DMS53 treated with DMSO at 0.1 percent for 48 hours (cell line): ENCODE data around the gene STK33.

Experiments
- DNase-seq: peaks from one replicate; lab custom pipeline; 2025; ENCODE audit not compliant: unreplicated experiment; lab: John Stamatoyannopoulos, UW

STK33 gene

DNA sequence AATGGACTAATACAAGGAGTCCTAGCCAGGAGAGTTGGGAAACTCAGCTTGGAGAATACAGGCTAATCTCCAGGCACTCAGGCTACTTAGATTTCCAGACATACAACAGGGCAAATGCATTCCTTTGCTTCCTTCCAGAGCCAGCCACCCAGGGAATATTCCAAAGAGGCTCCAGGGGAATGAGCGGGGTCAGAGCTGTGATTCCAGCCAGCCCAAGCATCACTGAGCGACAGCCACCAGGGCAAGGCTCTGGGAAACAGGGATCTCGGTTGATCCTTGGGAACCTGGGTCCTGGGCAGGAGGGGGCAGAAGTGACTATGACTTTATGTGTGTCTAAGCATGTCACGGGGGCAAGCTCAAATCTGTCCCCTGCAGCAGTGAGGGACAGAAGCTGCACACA, 218.1 kb downstream of the STK33 start:
- no peak for DNase-seq

DNA sequence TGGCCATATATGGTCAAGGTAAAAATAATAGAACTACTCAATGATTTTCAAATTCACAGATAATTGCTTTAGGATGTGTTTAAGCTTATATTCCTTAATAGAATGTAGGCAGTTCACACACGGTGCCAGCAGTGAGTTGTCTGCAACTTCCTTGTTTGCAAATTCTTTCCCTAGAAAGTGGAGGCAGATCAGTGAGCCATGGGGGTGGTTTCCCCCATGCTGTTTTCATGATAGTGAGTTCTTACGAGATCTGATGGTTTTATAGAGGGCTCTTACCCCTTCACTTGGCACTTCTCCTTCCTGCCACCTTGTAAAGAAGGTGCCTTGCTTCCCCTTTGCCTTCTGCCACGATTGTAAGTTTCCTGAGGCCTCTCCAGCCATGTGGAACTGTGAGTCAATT, 218.6 kb downstream of the STK33 start:
- DNase-seq: no peak

DNA sequence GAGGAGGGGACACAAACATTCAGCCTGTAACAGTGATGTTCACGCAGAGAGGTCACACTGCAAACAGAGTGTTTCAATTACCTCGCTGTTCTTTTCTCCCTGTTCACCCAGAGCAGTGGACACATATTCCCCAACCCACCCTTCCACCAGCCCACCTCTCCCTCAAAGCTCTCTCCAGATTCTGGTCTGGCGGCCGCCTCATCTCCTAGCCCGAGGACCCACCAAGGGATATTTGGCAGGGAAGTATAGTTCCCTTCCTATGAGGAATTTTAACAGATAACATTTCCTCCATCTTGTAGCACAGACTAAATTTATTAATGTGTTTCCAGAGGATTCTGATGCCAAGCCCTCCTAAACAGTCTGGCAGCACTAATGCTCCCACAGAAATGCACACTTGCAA, 219.3 kb downstream of the STK33 start:
- no peak for DNase-seq

DNA sequence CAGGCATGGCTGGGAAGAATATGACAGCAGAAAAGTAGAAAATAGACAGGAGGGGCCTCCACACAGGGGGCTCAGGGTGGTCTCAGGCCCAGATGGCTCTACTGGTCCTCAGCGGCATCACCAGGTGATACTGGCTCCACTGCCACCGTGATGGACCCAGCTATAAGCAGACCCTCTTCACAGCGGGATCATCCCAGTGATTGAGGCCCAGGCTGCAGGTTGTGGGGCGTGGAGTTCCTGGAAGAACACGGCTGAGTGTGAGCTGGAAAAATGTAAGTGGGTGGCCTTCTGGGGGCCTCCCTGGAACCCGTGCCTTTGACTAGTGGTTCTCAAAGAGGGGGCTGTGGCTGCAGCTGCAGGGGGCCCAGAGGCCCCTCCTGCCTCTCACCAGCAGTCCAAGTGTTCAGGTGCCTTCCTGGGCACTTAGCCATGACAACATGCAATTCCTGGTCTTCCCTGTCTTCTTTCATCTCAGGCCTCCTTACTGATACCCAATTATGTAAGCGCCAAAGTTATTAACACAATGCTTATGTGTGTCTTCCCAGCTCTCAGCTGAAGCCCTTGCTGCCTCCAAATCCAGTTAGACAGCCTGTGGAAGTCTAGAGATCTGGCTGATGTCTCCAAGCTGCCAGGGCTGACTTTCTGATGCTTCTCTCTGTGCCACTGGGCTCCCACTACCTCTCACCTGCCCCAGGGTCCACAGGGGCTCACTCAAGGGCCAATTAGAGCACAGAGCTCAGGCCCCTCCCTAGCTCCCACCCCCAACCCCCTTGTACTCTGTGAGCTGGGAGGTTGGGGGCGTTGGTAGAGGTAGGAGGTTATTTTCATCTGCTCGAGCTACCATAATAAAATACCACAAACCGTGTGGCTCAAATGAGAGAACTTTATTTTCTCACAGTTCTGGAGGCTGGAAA, 220.3 kb downstream of the STK33 start:
- DNase-seq: no peak

DNA sequence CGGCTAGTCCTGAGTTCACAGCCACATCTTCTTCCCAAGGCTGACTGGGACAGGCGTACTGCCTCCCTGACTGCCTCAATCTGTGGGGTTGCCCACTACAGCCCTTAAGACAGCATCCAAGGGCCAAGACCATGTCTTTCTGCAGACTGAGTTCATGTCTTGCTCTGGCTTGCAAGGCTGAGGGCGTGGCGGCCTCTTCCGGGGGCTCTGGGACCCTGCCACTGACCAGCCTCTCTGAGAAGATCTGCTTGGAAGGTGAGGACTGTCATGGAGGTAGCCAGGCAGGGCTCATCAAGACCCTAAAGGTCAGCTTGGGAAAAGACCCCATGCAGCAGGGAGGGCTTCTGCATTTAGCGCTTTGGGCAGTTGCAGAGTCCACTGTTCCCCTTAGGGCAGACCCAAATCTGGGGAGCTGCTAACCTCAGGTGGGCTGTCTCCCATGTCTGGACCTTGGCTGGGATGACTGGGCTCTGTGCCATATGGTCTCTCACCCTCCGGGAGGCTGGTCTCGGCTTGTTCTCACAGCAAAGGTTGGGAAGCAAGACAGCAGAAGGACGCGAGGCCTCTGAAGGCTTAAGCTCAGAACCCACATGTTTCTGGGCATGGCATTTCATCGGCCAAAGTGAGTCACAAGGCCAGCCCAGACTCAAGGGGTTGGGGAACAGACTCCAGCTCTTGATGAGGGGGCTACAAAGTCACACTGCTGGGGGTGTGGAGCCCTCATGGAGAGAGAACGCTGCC, 221.2 kb downstream of the STK33 start:
- no peak for DNase-seq

DNA sequence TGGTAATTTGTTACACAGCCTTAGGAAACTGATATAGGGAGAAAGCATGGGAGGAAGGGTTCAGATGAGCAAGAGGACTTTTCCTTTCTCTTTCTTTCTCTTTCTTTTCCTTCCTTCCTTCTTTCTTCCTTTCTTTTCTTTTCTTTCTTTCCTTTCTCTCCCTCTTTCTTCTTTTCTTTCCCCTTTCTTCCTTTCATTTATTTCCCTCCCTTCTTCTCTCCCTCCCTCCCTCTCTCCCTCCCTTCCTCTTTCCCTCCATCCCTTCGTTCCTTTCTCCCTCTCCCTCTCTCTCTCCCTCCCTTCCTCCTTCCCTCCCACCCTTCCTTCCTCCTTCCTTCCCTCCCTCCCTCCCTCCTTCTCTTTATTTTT, 222.5 kb downstream of the STK33 start:
- DNase-seq: no peak

DNA sequence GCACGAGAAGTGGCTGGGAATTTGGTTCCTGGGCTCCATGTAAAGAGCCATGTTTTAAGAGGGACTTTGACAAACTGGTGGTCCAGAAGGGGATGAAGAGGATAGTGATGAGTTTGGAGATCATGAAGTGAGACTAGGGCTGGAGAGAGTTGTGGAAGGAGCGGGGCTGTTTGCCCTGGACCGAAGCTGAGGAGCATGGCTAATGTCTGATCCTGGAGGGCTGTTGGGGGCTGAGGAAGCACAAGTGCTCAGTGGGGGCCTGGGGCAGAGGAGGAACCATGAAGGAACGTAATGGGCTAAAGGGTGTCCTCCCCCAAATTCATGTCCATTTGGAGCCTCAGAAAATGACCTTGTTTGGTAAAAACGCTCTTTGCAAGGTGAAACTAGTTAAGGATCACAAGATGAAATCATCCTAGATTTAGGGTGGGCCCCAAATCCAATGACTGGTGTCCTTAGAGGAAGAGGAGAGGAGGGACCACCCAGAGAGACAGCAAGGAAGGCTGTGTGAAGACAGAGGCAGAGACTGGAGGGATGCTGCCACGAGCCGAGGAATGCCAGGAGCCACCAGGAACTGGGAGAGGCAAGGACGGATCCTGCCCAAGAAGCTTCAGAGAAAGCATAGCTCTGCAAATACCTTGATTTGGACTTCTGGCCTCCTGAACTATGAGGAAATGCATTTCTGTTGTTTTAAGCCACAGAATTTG, 223.1 kb downstream of the STK33 start:
- DNase-seq: no peak

DNA sequence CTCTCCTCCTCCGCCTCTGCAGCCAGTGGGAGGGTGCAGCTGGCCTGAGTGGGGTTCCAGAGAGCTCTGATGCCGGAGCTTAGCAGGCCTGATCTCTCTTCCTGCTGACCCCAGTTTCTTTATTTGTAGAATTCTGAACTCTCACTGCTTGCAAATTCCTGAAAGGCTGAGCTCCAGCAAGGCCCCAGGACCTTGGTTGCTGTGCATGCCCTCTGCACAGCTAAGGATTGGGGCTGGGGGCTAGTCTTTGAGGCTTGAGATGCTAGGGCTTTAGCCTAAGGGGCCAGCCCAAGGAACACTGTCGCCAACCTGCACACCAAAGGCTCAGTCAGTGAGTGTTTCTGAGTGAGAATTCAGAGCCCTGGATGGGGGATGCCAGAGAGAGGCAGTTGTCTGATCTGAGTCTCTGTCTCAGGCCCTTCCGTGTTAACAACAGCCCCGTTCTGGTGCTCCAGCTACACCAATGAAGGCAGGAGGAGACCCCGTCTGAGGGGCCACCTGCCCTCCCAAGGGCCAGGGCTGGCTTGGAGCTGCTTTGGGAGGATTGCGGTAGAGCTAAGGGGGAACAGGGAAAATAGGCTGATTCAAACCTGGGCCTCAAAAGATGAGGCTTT, 224.3 kb downstream of the STK33 start:
- DNase-seq: no peak

DNA sequence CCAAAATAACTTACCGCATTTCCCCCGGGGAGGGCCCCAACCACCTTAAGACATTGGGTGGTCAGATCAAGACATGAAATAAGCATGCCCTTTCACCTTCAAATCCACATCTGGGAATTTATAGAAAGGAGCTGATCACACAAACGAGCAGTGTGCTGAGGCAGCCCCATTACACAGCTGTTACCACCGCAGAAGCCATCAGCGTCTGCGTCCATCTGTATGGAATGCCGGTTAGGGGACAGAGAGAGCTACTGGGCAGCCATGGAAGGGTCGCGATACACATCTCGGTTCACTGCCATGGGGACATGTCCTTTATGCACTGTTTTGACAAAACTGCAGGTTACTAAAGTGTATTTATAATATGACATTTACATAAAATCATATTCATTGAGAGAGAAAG, 225.3 kb downstream of the STK33 start:
- no peak for DNase-seq

DNA sequence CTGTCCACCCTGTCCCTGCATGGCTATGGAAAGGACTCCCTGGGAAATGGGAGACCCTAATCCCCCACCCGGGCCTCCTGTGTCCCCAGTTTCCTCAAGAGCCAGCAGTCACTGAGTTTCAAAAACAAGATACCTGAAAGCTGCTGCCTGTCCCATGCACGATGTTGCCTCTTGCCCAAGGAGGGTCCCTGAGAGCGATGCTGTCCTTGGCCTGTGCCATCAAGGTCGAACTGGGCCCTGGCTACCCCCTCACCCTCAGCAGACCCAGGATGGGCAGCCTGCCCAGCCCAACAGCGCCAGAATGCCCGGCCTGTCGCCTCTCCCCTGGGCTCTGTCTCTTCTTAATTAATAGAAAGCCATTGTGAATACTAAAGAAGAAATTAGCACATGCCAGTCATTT, 225.8 kb downstream of the STK33 start:
- DNase-seq: no peak

DNA sequence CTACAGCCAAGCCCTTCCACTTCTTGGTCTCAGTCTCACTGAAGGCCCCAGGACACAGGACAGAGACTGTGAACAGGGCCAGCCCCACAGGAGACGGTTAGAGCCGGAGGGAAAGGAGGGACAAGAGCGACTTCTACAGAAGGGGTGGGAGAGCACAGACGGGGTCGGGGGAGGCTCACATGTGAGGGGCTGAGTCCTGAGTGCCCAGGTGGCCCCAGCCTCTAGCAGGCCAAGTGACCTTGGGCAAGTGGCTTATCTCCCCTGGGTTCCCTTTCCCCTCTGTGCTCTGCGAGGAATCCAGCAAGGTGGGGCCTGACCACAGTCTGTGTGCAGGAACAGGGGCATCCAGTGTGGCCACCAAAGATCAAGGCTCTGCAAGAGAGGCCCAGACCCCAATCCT, 227.7 kb downstream of the STK33 start:
- DNase-seq: no peak

DNA sequence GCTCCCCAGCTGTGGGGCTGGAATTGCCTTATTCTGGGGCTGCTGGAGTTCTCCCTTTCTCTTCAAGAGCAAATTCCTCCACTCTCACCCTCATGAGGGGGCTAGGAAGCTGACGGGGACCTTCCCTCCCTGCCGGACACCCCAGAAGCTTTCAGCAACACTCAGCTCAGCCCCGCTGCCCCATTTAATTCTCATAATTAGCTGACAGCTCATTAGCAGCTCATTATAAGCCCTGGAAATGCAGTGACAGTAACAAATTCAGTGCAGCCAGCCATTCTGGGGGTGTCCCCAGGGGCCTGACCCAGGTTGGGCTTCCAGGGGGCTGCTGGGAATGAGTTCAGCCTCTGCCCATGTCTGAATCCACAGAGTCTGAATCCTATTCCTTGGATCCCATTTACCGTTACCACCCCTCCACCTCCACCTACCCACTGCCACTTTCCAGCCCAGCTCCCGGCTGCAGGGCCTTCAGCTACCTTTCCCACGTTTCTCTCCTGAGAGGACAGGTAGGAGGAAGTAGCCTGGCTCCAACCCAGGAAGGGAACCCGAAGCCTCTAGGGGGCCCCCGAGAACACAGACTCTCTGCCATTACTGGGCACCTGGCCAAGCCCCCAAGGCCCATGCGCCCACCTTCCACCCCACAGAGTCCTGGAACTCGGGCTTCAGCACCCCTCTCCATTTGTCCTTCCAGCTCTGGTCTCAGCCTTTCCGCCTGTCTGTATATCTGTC, 228.6 kb downstream of the STK33 start:
- no peak for DNase-seq

DNA sequence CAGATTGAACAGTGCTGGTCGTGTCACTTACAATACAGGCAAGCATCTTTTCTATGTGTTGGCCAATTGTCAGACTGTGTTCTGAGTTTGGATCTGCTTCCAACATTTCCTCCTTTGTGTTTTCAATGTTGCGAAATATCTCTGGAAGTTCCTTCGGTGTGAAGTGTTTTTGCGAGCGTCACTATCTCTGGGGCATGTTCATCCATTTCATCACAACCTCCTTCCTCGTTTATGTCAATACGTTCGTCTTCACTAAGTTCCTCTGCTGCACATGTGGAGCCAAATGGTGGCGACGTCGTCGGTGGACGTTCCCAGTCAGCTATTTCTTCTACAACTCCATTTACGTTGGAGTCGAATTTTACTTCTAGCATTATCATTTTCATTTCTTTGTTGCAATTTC, 230.1 kb downstream of the STK33 start:
- no peak for DNase-seq

DNA sequence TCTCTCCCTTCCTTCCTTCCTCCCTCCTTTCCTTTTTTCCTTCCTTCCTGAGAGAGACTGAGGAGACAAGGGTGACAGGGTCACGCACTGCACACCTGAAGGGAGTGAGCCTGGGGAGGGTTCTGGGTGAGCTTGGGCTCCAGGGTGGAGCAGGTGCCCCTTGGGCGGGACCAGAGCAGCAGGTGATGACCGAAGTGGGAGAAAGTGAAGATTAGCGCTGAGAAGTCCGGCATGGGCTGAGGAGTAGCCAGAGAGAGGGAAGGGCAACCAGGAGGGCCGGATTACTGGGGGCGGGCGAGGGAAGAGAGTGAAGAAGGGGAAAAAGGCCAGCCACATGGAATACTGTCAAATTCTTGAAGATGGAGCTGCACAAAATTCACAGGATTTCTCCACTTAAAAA, 231.1 kb downstream of the STK33 start:
- DNase-seq: no peak

DNA sequence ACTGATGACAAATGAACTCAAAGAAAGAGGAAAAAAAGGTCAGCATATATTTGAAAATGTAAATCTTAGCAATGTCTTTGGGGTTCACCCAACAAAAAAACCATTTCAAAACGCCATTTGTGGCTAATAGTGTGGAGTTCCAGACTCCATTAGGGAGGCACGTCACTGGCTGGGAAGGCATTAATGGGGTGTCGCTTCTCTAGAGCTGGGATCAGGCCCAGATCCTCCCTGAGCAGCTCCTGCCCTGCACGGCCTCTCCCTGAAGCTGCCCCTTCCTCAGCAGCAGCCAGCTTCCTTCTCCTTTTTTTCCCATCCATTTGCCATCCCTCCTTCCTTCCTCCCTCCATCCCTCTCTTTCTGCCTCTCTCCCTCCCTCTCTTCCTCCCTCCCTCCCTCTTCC, 231.5 kb downstream of the STK33 start:
- DNase-seq: no peak

DNA sequence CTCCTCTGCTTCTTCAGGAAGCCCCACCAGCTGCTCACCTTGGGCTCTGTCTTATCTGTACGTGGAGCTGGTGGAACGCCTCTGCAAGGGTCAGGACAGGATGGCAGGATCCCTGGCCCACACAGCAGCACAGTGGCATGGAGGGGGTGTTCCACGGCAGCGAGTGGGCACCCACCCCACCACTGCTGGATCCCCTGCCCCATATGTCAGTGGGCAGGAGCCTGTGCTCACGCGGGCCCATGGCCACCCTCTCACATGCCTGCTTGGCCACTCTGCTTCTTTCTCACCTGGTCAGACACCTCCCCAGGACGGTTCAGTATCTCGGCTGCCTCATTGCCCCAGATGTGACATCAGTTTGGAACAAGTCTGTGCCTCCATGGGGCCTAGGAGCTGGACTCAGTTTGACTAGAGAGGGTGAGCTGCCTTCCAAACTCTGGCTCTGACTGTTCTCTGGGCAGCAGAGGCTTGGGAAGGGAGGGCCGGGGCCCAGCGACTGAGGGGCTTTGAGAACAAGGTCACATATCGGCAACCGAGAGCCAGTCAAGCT, 232.3 kb downstream of the STK33 start:
- no peak for DNase-seq

DNA sequence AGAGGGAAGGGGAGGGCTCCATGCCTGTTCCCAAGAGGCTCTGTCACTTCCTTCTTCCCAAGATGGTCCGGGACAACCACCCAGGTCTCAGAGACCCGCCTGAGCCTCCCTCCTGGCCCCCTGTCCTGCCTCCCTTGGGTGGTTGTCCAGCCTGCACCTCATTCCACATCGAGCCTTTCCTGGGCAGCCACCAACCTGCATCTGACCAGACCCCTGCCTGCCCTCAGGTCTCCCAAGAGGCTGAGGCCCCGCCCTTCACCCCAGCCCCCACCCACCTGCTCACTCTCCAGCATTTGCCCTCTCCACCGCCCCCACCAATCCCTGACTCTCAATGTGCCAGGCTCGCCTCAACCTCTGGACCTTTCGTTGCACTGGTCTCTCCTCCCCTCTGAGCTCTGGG, 232.8 kb downstream of the STK33 start:
- DNase-seq: no peak

DNA sequence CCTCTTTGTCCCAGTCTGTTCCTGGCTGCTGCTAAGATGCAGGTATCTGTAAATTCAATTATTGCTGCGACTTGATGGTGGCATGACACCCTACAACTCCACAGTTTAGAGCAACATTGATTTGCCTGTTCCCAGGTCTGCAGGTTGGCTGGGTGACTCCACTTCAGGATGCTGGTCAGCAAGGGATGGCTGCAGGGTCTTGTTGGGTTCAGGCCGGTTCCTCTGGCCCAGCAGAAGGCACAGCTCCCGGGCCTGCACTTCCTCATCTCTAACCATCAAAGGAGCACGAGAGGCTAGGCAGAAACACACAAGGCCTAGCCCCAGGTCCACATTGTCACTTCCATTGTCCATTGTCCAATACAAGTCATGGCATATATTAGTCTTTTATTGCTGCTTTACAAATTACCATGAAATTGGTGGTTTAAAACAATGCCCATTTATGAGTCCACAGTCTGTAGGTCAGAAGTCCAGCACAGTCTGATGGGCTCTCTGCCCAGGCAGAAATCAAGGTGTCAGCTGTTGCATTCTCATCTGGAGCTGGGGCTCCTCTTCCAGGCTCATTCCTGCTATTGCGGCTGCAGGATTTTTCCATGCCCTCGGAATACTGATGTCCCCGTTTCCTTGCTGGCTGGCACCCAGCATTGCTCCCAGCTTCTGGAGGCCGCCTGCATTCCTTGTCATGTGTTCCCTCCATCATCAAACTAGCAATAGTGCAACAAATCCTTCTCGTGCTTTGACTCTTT, 233.8 kb downstream of the STK33 start:
- DNase-seq: no peak

DNA sequence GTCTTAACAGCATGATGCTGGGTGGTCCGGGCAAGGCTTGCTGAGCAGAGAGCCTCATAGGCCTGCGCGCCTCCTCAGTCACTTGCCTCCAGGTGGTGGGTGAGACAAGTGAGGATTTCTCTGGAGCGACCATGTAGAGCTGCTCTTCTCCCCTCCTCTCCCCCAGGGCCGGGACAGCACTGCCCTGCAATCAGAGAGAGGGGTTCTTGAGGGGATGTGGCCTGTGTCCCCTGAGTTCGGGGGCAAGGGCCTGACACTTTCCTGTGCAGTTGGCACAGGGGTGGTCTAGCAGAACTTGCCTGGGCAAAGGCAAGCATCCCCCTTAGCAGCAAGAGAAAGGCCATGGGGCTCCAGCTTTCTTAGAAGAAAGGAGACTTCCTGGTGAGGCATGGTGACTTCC, 234.5 kb downstream of the STK33 start:
- DNase-seq: no peak
